Measurements from ENCODE around the gene EXPH5.

GRCh38 chr11:108545909-108546501 lies 47.6 kb downstream of the EXPH5 start:
- TF ChIP-seq ARNTL (CRISPR knock-in tag; IDR thresholded peaks at IDR 0.05; ENCODE audit: borderline replicate concordance, low read depth) (no peak), PPARA (CRISPR knock-in tag; IDR thresholded peaks at IDR 0.05; ENCODE audit: borderline replicate concordance) (no peak), ZNF70 (CRISPR knock-in tag; IDR thresholded peaks at IDR 0.05) (no peak), RARB (CRISPR knock-in tag; IDR thresholded peaks at IDR 0.05) (no peak), ZFP30 (CRISPR knock-in tag; IDR thresholded peaks at IDR 0.05) (no peak), BACH2 (CRISPR knock-in tag; IDR thresholded peaks at IDR 0.05; ENCODE audit: borderline replicate concordance) (no peak), ZFP3 (CRISPR knock-in tag; IDR thresholded peaks at IDR 0.05) (no peak), PATZ1 (CRISPR knock-in tag; IDR thresholded peaks at IDR 0.05; ENCODE audit: borderline replicate concordance) (no peak), CREB5 (CRISPR knock-in tag; IDR thresholded peaks at IDR 0.05; ENCODE audit: low read depth) (no peak), ZNF565 (CRISPR knock-in tag; conservative IDR thresholded peaks at IDR 0.05; ENCODE audit: low read depth) (no peak)
